GM18526 (cell line): ENCODE results near the gene RMI2.

ENCODE experiments used
- POLR2A ChIP-seq: IDR thresholded peaks from 3 replicates; pipeline ENCODE4 v1.6.1; 2011; ENCODE audit not compliant: insufficient read length; ENCODE audit errors: extremely low read depth

RMI2 gene

GRCh38 chr16:11307639-11308492 lies 37.4 kb upstream of the RMI2 start:
- TF ChIP-seq POLR2A: no peak

- no peak for TF ChIP-seq POLR2A
Measured at GRCh38 chr16:11308493-11309283, 36.6 kb upstream of the RMI2 start.

- TF ChIP-seq POLR2A: no peak
Measured at GRCh38 chr16:11309895-11310633, 35.2 kb upstream of the RMI2 start.

- no peak for TF ChIP-seq POLR2A
Measured at GRCh38 chr16:11310634-11310977, 34.7 kb upstream of the RMI2 start.

- no peak for TF ChIP-seq POLR2A
Measured at GRCh38 chr16:11310997-11311561, 34.2 kb upstream of the RMI2 start.

- no peak for TF ChIP-seq POLR2A
Measured at GRCh38 chr16:11312718-11313492, 32.4 kb upstream of the RMI2 start.

GRCh38 chr16:11313493-11314308 lies 31.6 kb upstream of the RMI2 start:
- no peak for TF ChIP-seq POLR2A

GRCh38 chr16:11314309-11314894 lies 30.9 kb upstream of the RMI2 start:
- TF ChIP-seq POLR2A: no peak

- TF ChIP-seq POLR2A: no peak
Measured at GRCh38 chr16:11315510-11315909, 29.7 kb upstream of the RMI2 start.

GRCh38 chr16:11316331-11317015 lies 28.8 kb upstream of the RMI2 start:
- no peak for TF ChIP-seq POLR2A

GRCh38 chr16:11318817-11319216 lies 26.4 kb upstream of the RMI2 start:
- TF ChIP-seq POLR2A: no peak

- no peak for TF ChIP-seq POLR2A
Measured at GRCh38 chr16:11319529-11320146, 25.6 kb upstream of the RMI2 start.
